ENCODE data around the gene NTMT1. TPM values are rescaled to one million over a fixed set of nuclear protein-coding genes. Genes with fewer than 3 reads are reported as not detected.
A peak's percentile ranks its signal among the peaks of the same experiment; 100 is the strongest.

The NTMT1 gene
- total and polyA plus RNA-seq, 9 donors, result 11.7 to 33.1 (median 25.3) TPM

- DNase-seq, result no peak
- Histone ChIP-seq H3K4me1 (ENCODE audit: insufficient read depth) (peaks cover 16% of the 10 kb centered on the region), H3K36me3 (no peaks in the 10 kb centered on the region), H3K4me3 (no peak overlapping the region), H3K27ac (no peak overlapping the region), H3K9me3 (no peaks in the 10 kb centered on the region), H3K27me3 (no peaks in the 10 kb centered on the region)
- intact Hi-C loops (cut with DNase I), result loop anchor here in 3 of 4 donors (2.0 to 10.0 kb wide), 4 partner anchors 199 to 473 kb away; no protein-coding TSS in a partner anchor
- WGBS, 3 donors, result 23 to 26% (median 23%) methylated on average over 12 of the region's 12 CpGs
- TF ChIP-seq EP300 (IDR thresholded peaks at IDR 0.05), result no peak
- peak in 1 of 3 donors; percentile 40 for TF ChIP-seq CTCF (IDR thresholded peaks at IDR 0.05)
These were observed 14.6 kb upstream of the NTMT1 start for GRCh38 chr9:129611307-129611800.

- Histone ChIP-seq H3K4me1 (ENCODE audit: insufficient read depth) (peaks cover 13% of the 10 kb centered on the region), H3K27me3 (no peaks in the 10 kb centered on the region), H3K36me3 (no peaks in the 10 kb centered on the region), H3K27ac (no peak overlapping the region), H3K9me3 (no peaks in the 10 kb centered on the region), H3K4me3 (no peak overlapping the region)
- intact Hi-C loops (cut with DNase I), result loop anchor here in 3 of 4 donors (5.0 to 10.0 kb wide), 3 partner anchors 200 to 295 kb away; no protein-coding TSS in a partner anchor
- 59 to 86% (median 75%) methylated on average over 6 to 7 of the region's 7 CpGs for WGBS, 3 donors
- DNase-seq, result no peak
- TF ChIP-seq CTCF (IDR thresholded peaks at IDR 0.05) (no peak), EP300 (IDR thresholded peaks at IDR 0.05) (no peak), POLR2A (IDR thresholded peaks at IDR 0.05) (no peak)
These were observed 13.8 kb upstream of the NTMT1 start for GRCh38 chr9:129612123-129612522.

- Histone ChIP-seq H3K27me3 (no peaks in the 10 kb centered on the region), H3K9me3 (no peaks in the 10 kb centered on the region), H3K27ac (no peak overlapping the region), H3K4me3 (no peak overlapping the region), H3K36me3 (no peaks in the 10 kb centered on the region), H3K4me1 (ENCODE audit: insufficient read depth) (peaks cover 8% of the 10 kb centered on the region)
- peak in 2 of 5 donors; percentile 40 for DNase-seq
- TF ChIP-seq EP300 (IDR thresholded peaks at IDR 0.05), result no peak
- TF ChIP-seq POLR2A (IDR thresholded peaks at IDR 0.05), result no peak
- no peak for TF ChIP-seq CTCF (IDR thresholded peaks at IDR 0.05)
- 69 to 78% (median 76%) methylated on average over 15 of the region's 15 CpGs for WGBS, 3 donors
- intact Hi-C loops (cut with DNase I), result loop anchor here in 3 of 4 donors (5.0 to 10.0 kb wide), 3 partner anchors 201 to 296 kb away; no protein-coding TSS in a partner anchor
These were observed 13.0 kb upstream of the NTMT1 start for GRCh38 chr9:129612815-129613519.

GRCh38 chr9:129613520-129614175, 12.3 kb upstream of the NTMT1 start:
- Histone ChIP-seq H3K9me3 (no peaks in the 10 kb centered on the region), H3K4me1 (ENCODE audit: insufficient read depth) (peaks cover 8% of the 10 kb centered on the region), H3K27me3 (no peaks in the 10 kb centered on the region), H3K27ac (no peak overlapping the region), H3K36me3 (no peaks in the 10 kb centered on the region), H3K4me3 (no peak overlapping the region)
- WGBS, 3 donors, result 67 to 70% (median 70%) methylated on average over 19 of the region's 19 CpGs
- TF ChIP-seq POLR2A (IDR thresholded peaks at IDR 0.05) (no peak), CTCF (IDR thresholded peaks at IDR 0.05) (no peak), EP300 (IDR thresholded peaks at IDR 0.05) (no peak)
- intact Hi-C loops (cut with DNase I), result loop anchor here in 3 of 4 donors (5.0 to 10.0 kb wide), 3 partner anchors 201 to 296 kb away; no protein-coding TSS in a partner anchor
- DNase-seq, result peak in 1 of 5 donors; percentile 21

Data from ovary (tissue), 9 donors.